NCI-H1694 treated with DMSO at 0.1 percent for 48 hours (cell line): Measurements from ENCODE around the gene IBTK.
"Not testable (repeated sequence)": the region's sequence is repeated elsewhere in the genome, so short reads cannot be mapped to it uniquely, and the experiment has no call there.

ENCODE experiments used
- DNase-seq: peaks from one replicate; lab custom pipeline; 2025; lab: John Stamatoyannopoulos, UW

Gene IBTK

DNA sequence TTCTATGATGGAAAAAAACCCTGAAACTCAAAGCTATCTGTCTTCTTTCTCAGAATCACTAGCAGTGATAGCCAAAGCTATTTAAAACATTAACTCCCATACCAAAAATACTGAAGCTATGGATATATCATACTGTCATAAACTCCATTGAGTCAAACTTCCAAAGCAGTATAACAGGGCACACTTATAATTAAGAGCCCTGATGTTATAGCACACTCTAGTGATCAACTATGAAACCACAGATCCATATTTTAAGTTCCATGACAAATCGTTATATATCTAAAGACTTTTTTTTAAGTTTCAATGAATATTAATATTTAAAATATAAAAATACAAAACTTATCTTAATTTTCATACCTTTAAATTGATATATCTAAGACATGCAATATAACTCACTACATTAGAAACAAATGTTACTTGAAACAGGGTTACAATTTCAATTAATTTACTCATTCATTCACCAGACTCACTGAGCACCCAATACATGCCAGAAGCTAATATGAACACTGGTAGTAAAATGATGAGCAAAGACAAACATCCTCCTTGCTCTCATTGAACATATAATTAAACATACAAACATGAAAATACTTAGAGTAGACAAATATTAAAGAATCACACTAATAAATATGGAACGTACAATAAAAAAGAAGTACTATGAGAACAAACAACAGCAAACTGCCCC, 69.3 kb downstream of the IBTK start:
- peak; percentile 67 for DNase-seq

DNA sequence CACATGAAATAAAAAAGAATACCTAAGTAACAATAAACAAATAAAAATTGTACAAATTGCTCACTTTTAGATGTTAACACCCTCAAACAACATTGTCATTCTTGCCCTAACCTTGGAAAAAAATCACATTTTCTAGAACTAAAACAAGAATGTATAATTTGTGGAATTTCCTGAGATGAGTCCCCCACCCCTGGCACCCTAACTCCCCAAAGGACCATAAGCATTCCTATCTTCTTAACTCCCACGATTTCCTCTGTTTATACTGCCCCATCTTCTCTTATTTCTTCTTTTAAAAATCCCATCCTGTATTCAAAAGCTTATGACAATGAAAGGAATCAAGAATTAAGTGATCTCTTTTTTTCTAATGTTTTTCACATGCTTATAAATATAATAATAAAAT, 70.9 kb downstream of the IBTK start:
- DNase-seq = no peak

DNA sequence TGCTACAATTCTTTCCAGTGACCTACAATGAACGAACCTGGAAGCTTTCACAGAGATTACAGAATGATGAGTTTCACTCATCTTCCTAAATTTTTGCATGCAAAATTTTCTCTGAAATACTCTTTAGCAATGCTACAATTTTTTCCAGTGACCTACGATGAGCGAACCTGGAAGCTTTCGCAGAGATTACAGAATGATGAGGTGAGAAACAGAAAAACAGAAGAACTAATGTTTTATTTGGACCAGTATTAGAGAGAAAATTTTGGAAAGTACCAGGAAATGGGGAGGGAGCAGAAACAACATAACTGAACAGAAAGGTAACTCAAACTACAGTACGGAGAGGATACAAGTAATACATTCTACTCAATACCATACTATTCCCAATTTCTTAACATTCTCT, 75.0 kb downstream of the IBTK start:
- no peak for DNase-seq

GRCh38 chr6:82169138-82169876, 78.2 kb downstream of the IBTK start:
- no peak for DNase-seq

DNA sequence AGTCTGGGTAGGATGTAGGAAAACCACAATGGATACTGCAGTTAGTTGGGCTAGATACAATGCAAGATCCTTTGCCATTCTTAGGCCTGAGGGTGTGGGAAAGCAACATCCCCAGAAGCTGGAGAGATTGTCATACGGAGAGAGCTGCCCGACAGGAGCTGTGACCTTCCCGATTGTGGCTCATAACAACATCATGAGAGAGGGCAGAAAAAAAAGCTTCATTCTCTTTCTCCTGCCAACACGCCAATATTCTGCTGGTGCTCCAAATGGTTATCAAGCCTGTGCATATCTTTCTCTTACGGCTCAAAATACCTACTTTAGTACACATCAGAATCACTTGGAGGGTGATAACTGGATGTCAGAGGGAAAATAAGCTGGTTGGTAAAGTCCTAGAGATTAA, 81.1 kb downstream of the IBTK start:
- DNase-seq = no peak

DNA sequence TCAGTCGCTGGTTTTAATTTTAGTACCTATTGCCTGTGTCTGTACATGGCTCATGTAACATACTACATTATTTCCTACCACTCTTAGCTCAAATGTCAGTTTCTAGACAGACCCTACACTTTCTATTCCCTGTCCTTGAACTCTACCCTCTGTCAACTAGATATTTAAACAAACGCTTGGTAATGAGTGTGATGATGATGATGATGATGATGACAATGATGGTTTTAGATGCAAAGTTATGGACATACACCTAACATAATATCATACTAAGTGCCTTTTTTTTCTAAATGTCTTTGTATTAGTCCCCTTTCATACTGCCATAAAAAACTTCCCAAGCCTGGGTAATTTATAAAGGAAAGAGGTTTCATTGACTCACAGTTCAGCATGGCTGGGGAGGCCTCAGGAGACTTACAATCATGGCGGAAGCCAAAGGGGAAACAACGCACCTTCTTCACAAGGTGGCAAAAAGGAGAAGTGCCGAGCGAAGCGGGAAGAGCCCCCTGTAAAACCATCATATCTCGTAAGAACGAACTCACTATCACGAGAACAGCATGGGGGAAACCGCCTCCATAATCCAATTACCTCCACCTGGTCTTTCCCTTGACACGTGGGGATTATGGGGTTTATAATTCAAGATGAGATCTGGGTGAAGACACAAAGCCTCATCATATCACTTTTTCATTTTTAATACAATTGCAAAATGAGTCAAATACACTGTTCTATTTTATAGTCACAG, 87.1 kb downstream of the IBTK start:
- DNase-seq = no peak

DNA sequence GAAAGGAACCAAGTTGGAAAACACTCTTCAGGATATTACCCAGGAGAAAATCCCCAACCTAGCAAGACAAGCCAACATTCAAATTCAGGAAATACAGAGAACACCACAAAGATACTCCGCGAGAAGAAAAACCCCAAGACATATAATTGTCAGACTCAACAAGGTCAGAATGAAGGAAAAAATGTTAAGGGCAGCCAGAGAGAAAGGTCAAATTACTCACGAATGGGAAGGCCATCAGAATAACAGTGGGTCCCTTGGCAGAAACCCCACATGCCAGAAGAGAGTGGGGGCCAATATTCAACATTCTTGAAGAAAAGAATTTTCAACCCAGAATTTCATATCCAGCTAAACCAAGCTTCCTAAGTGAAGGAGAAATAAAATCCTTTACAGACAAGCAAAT, 94.8 kb downstream of the IBTK start:
- DNase-seq = not testable (repeated sequence)

GRCh38 chr6:82151147-82151546, 96.4 kb downstream of the IBTK start:
- DNase-seq = not testable (repeated sequence)

- no peak for DNase-seq
Measured at GRCh38 chr6:82145926-82146452, 101.6 kb downstream of the IBTK start.

DNA sequence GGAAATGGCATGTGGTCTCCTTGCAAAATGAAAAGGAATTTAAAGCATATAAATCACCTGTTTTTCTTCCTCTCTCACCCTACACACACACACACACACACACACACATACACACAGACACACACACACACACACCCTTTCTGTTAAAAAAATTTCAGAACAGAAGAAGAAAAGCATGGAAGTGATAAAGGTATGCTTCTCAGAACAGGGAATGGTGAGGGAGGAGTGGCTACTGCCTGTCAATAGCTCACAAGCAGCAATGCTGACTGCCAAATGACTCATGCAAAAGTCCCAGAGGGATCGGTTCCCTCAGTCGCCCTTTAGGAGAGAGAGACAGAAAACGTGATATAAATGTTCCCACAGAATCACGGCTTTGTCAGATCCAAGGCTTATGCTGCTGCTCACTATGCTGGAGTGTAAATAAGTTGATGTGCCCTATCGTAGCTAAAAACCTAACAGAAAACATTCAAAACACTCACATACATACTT, 102.6 kb downstream of the IBTK start:
- DNase-seq = peak; percentile 87

DNA sequence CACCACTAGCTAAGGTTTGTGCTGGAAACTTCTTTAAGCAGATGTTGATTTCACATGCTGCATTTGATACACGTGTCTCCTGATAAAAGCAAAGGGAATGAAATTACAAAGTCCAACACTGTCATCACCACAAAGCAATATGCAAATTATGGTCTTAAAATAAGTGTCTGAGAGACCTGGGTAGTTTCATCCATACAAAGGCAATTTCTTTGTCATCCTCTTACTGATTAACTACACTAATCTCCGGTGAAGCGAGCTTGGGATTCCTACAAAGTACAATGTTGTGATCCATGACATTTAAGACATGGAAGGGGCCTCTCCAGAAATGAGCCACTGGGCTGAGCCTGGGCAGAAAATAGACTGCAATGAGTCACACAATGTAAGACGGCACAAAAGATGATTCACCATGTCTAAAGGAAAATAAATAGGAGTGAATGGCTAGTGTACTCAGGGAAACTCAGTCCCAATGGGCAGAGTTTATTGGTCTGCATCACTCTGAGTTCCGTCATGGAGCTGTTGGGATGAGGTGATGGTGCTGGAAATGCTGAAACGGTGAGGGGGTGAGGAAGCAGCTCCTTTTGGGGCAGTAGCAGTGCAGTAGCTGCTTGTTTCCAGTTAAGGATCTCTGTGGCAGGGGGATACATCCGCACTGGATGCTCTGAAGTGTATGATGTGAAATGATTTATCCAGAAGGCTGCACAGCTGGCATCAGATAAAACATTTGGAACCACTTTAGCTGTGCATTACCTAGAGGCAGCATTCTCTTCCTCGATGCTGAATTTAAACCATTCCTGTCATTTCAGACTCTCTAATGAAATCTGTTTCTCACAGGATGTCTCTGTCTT, 103.3 kb downstream of the IBTK start:
- DNase-seq = peak; percentile 71

DNA sequence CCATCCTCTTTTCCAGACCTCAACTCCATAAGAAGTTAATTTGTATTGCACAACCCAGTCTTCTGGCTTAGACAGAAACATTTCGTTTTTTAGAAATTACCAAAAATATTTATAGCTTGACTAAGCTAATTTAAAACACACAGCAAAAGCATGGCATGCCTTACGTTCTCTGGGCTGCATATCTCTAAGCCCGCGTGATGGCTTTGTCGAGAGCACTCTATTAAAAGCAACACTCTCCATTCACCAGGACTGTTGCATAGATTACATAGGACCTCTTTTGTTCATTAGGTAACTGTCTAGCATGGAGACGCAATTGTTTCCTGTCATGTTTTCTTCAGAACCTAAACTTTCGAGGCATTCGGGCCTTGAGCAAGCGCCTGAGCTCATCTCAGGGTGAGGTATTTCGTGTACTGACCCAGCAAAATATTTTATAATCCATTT, 104.5 kb downstream of the IBTK start:
- no peak for DNase-seq

- no peak for DNase-seq
Measured at GRCh38 chr6:82142524-82142923, 105.0 kb downstream of the IBTK start.

GRCh38 chr6:82138075-82138791, 109.3 kb downstream of the IBTK start:
- no peak for DNase-seq

DNA sequence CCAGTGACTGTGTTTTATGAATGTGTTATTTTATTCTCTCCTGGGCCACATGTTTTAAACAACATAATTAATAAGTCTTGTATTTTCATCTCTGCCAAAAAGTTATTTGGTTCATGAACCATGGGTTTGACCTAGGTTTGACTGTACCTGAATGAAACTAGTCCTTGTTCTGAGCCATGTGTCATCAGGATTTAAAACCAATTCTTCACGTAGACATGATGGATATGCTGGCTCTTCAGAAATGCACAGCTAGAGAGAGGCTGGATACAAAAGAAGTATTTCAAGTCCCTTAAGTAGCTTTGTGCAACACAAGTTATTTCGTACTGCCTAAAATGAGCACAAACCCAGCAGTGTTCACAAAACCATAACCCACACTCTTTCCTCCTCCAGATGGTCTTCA, 116.1 kb downstream of the IBTK start:
- no peak for DNase-seq

- no peak for DNase-seq
Measured at GRCh38 chr6:82129797-82130196, 117.7 kb downstream of the IBTK start.

DNA sequence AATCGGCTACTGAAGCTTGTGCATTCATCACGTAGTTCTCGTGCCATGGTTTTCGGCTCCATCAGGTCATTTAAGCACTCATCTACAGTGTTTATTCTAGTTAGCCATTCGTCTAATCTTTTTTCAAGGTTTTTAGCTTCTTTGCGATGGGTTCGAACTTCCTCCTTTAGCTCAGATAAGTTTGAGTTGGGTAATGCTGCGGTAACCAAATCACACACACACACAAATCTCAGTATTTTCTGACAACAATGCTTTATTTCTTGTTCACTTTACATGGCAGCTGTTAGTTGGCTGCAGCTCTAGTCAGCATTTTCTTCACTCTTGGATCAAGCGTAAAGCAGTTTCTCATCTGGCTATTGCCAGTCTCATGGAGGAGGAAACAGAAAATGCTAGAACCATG, 118.6 kb downstream of the IBTK start:
- not testable (repeated sequence) for DNase-seq

DNA sequence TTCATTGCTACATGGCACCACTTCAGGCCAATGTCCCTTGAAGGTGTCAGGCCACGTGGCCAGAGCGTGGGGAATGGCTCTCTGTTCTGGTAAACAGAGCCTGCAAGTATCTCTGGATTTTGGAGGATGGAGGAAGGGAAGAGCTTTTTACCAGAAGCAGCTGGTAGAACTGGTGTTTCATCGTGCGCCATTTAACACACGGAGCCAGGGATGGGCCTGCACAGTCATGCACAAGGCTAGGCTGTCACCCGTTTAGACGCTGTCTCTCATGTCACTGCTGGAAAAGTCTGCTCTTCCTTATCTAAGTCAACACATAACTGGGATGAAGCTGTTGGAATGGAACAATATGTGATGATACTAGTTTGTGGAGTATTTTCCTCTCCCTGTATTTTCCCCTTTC, 123.9 kb downstream of the IBTK start:
- DNase-seq = no peak
